Ovary (tissue), 9 donors: ENCODE results near the gene FIGNL2. TPM values are rescaled to one million over a fixed set of nuclear protein-coding genes. Genes with fewer than 3 reads are reported as not detected.
"Not testable (repeated sequence)": the region's sequence is repeated elsewhere in the genome, so short reads cannot be mapped to it uniquely, and the experiment has no call there.

ENCODE experiments used
- DNase-seq, 5 donors: peaks; one replicate each; pipeline ENCODE4 v3.0.0-alpha.2; 2019 to 2020
- H3K27ac ChIP-seq, 2 donors: fragments of 200-600 bp; one replicate each; pipeline versions ENCODE4 v1.5.1 to v1.8.0; 2019 to 2022
- H3K27me3 ChIP-seq: fragments of 200-600 bp; one replicate; pipeline ENCODE4 v1.8.0; 2022
- H3K36me3 ChIP-seq: fragments of 200-600 bp; sonication (generic); one replicate; pipeline ENCODE4 v1.5.1; 2019
- H3K4me1 ChIP-seq: one replicate; pipeline ENCODE4 v1.8.1; 2013; ENCODE audit warnings: mild to moderate bottlenecking, moderate library complexity; ENCODE audit not compliant: insufficient read depth
- H3K4me3 ChIP-seq: fragments of 200-600 bp; sonication (generic); one replicate; pipeline ENCODE4 v1.5.1; 2017
- H3K9me3 ChIP-seq, 2 donors: fragments of 200-600 bp in 1 of 2; sonication (generic) in 1 of 2; one replicate each; pipeline versions ENCODE4 v1.5.1 to v1.8.1; 2013 to 2019; ENCODE audit warnings: mild to moderate bottlenecking in 1 of 2, moderate library complexity in 1 of 2
- CTCF ChIP-seq, 3 donors: fragments of 450-650 bp in 2 of 3; fragments of 200-600 bp in 1 of 3; IDR thresholded peaks; one replicate each; pipeline versions ENCODE4 v1.5.1 to v1.8.0; 2016 to 2022; ENCODE audit warnings: antibody characterized with exemption in 3 of 3, mild to moderate bottlenecking in 1 of 3
- EP300 ChIP-seq: sonication (generic); formaldehyde crosslinking; IDR thresholded peaks from one replicate; pipeline ENCODE4 v1.6.1; 2017; ENCODE audit warnings: antibody characterized with exemption
- POLR2A ChIP-seq: fragments of 450-650 bp; IDR thresholded peaks from one replicate; pipeline ENCODE4 v1.6.1; 2017; ENCODE audit warnings: antibody characterized with exemption, mild to moderate bottlenecking, moderate library complexity
- WGBS, 3 donors: extraction: QIAGEN DNeasy Blood & Tissue Kit in 1 of 3; methylation state at CpG; one replicate each; pipeline versions ENCODE4 v1.1.5 to v1.1.7; 2013 to 2017; 5-methylcytosine and 5-hydroxymethylcytosine counted together
- intact Hi-C, 4 donors: fragments of 100-400 bp; cut with DNase I; formaldehyde crosslinking; loops; one replicate each; pipeline versions ENCODE4 v1.11.0 to v1.15.1; 2022 to 2023
- polyA plus RNA-seq, 2 donors: library from polyadenylated mRNA; stranded (reverse); fragments of 200-250 nt in 1 of 2; fragments of 350-450 nt in 1 of 2; fragmentation: Illumina TruSeq in 1 of 2; extraction: RNeasy Lipid Tissue Mini Kit (QIAGEN cat#74804) in 1 of 2; gene quantifications; one replicate each; pipeline ENCODE4 v1.2.3, GENCODE V29; 2013 to 2014
- total RNA-seq, 7 donors: library from RNA; depleted of rRNA in 2 of 7; stranded (reverse); fragments of >200 nt in 2 of 7; fragmentation: NEBNext Ultra II Directional in 3 of 7; extraction: Animal tissue kit (Norgen Biotek cat#: 25700) in 3 of 7; gene quantifications; one replicate each; pipeline versions ENCODE4 v1.1.0 to v1.2.4, GENCODE V29; 2016 to 2023
- donor health status: DM: no; HTN: no; CAD: no; lungs with moderate emphysema.
- donor health status: DM: no; HTN: no; CAD: no.
- donor health status: Bipolar disorder and iron deficiency.
- donor health status: DM: yes; HTN: yes; CAD: no.
- donor health status: DM: no; HTN: no; CAD: no.
- donor health status: DM: yes; HTN: yes; CAD: no.

Gene FIGNL2
- total and polyA plus RNA-seq, 9 donors: 0.11 to 0.50 (median 0.22) TPM

DNA sequence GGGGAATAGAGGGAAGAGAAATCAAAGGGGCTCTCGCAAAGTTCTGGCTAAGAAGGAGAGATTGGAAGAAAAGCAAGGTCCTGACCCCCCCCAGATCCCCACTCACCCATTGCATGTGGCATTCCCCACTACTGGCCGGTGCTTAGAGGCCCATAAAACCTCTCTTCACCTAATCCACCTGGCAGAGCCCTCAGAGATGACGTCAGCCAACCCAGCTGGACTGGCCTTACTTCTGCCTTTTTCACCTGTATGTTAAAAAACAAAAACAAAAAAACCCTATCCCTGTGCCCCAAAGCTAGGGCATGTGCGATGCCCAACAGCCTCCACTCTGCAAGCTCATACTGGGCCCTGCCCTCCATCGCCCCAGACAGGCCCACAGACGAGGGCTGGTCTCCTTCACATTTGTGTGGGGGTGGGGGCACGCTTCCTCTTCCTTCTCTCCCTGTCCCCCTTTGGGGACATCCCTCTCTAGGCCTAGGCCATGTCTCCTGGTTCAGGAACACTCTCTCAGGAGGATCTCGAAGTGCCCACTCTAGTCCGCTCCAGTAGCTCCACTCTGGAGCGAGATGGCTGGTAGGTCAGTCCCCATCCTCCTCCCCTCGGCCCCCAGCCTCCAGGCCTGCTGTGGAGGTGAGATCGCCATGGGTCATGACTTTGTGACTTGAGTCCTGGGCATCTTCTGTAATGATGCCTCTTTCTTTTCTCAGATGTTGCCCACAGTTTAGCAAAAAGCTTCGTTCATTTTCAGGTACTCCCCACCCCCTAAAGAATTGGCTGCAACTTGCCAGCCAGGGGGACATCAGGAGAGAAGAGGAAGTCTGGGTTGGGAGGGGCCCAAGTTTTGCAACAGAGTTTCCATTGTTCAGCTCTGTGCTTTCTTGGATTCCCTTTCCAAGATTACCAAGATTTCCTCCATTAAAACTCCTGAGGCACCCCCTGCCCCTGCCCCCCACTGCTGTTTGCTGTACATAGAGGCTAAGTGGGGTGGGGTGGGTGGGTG is 37.0 kb downstream of the FIGNL2 start:
- H3K4me3 ChIP-seq: no peak overlapping the region
- intact Hi-C loops: no loop called here
- no peaks in the 10 kb centered on the region for H3K27me3 ChIP-seq
- no peaks in the 10 kb centered on the region for H3K4me1 ChIP-seq
- no peak overlapping the region for H3K27ac ChIP-seq
- TF ChIP-seq POLR2A: no peak
- no peaks in the 10 kb centered on the region for H3K9me3 ChIP-seq
- DNase-seq: no peak
- no peaks in the 10 kb centered on the region for H3K36me3 ChIP-seq
- 78 to 82% (median 82%) methylated on average over 13 of the region's 13 CpGs for WGBS, 3 donors

DNA sequence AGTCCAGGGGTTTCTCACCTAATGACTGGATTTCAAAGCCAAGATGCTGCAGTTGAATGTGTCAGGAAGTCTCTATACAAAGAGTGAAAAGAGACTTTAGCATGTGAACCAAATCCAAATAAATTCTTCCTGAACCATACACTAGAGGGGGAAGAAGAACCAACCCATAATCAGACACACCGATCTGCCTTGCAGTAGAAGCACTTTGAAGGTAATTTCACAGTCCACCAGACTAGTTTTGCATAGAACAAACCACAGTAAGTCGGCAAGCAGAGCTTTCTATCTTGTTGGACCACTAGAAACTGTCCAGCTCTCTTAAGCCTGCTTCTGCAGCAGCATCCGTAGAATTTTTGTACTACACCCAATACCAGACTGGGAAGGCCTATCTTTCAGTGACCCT is 39.3 kb downstream of the FIGNL2 start:
- Histone ChIP-seq H3K4me1 (no peaks in the 10 kb centered on the region), H3K4me3 (no peak overlapping the region), H3K27ac (no peak overlapping the region), H3K9me3 (no peaks in the 10 kb centered on the region), H3K27me3 (no peaks in the 10 kb centered on the region), H3K36me3 (no peaks in the 10 kb centered on the region)
- no peak for DNase-seq
- intact Hi-C loops: no loop called here
- 77 to 84% (median 81%) methylated on average over 3 of the region's 3 CpGs for WGBS, 3 donors
- TF ChIP-seq POLR2A (no peak), EP300 (no peak)

- Histone ChIP-seq H3K27me3 (no peaks in the 10 kb centered on the region), H3K27ac (no peak overlapping the region), H3K36me3 (no peaks in the 10 kb centered on the region), H3K4me1 (no peaks in the 10 kb centered on the region), H3K4me3 (no peak overlapping the region), H3K9me3 (no peaks in the 10 kb centered on the region)
- TF ChIP-seq CTCF (IDR thresholded peaks at IDR 0.05) (no peak), EP300 (no peak), POLR2A (no peak)
- 90 to 94% (median 92%) methylated on average over 16 of the region's 16 CpGs for WGBS, 3 donors
- intact Hi-C loops: no loop called here
- DNase-seq: no peak
Measured at GRCh38 chr12:51806896-51807295, 41.6 kb downstream of the FIGNL2 start.

DNA sequence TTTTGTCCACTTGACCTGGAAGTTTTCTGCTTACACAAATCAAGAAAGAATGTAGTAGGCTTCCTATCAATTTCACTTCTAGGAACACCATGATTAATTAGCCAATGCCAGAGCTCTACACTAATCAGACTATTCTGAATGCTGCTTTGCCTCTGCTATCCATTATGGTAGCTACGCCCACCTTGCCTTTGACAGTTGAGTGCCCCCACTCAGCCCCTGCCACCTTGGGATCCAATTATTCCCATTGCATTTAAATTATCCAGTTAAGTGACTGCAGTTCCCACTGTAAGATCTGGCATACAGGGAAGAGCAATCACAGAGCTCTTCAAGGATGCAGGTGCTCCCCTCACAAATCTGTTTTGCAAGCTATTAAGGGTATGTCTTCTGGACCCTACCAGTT is 47.5 kb downstream of the FIGNL2 start:
- no peak overlapping the region for H3K27ac ChIP-seq

DNA sequence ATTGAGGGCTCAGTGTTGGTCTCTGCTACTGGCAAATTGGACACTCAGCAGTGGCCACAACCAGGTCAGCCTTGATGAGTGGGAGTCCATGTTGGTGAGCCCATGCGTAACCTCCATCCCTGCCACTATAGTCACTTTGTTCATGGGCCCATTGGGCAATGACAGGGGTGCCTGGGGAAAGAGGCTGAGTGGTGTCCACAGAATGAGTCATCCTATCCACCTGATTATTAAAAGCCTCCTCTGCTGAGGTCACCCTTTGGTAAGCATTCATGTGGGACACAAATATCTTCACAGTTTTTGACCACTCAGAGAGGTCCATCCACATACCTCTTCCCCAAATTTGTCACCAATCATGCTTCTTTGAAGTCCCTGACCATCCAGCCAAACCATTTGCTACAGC is 50.0 kb downstream of the FIGNL2 start:
- no peak overlapping the region for H3K4me3 ChIP-seq
- 86 to 100% (median 96%) methylated on average over 1 of the region's 1 CpG for WGBS, 3 donors
- intact Hi-C loops: no loop called here
- no peak for DNase-seq
- H3K9me3 ChIP-seq: no peaks in the 10 kb centered on the region
- TF ChIP-seq CTCF (IDR thresholded peaks at IDR 0.05) (no peak), EP300 (no peak), POLR2A (no peak)
- H3K4me1 ChIP-seq: no peaks in the 10 kb centered on the region
- no peaks in the 10 kb centered on the region for H3K36me3 ChIP-seq
- H3K27ac ChIP-seq: no peak overlapping the region
- no peaks in the 10 kb centered on the region for H3K27me3 ChIP-seq

More for the DNA sequence above, 47.5 kb downstream of the FIGNL2 start:
- no peaks in the 10 kb centered on the region for H3K36me3 ChIP-seq
- intact Hi-C loops: no loop called here
- H3K4me1 ChIP-seq: no peaks in the 10 kb centered on the region
- H3K27me3 ChIP-seq: no peaks in the 10 kb centered on the region
- DNase-seq: no peak
- no peaks in the 10 kb centered on the region for H3K9me3 ChIP-seq
- WGBS, 3 donors: 88 to 97% (median 90%) methylated on average over 1 of the region's 1 CpG
- no peak for TF ChIP-seq POLR2A
- TF ChIP-seq EP300: no peak
- TF ChIP-seq CTCF (IDR thresholded peaks at IDR 0.05): no peak
- no peak overlapping the region for H3K4me3 ChIP-seq

- not testable (repeated sequence) for H3K4me3 ChIP-seq
Measured at GRCh38 chr12:51798051-51798450, 50.5 kb downstream of the FIGNL2 start.

More at GRCh38 chr12:51798051-51798450, 50.5 kb downstream of the FIGNL2 start:
- H3K4me1 ChIP-seq, H3K9me3 ChIP-seq, H3K36me3 ChIP-seq, intact Hi-C loops, DNase-seq, H3K27me3 ChIP-seq, H3K27ac ChIP-seq: not testable (repeated sequence)
- WGBS, 3 donors: 96 to 99% (median 97%) methylated on average over 4 of the region's 4 CpGs
